HepG2 (cell line): ENCODE results near the gene DOC2A. TPM values are rescaled to one million over a fixed set of nuclear protein-coding genes. Genes with fewer than 3 reads are reported as not detected.
A peak's percentile ranks its signal among the peaks of the same experiment; 100 is the strongest.

Source experiments
- BORCS8-MEF2B ChIP-seq: sonication (generic); formaldehyde crosslinking; IDR thresholded peaks from 2 replicates; pipeline ENCODE4 v1.8.0; 2022; ENCODE audit warnings: mild to moderate bottlenecking, missing genetic modification reagents
- CEBPB ChIP-seq: IDR thresholded peaks from 2 replicates; pipeline ENCODE4 v1.6.1; 2011; ENCODE audit warnings: low read depth, low read length, improper control_type of control experiment, borderline replicate concordance
- ELF1 ChIP-seq: sonication (generic); formaldehyde crosslinking; IDR thresholded peaks from 2 replicates; pipeline ENCODE4 v1.4.0; 2020; ENCODE audit warnings: missing genetic modification reagents
- FOXO1 ChIP-seq: sonication (generic); formaldehyde crosslinking; IDR thresholded peaks from 2 replicates; pipeline ENCODE4 v1.4.0; 2020; ENCODE audit warnings: missing genetic modification reagents
- HIVEP1 ChIP-seq: sonication (generic); formaldehyde crosslinking; IDR thresholded peaks from 2 replicates; pipeline ENCODE4 v1.4.0; 2020; ENCODE audit warnings: mild to moderate bottlenecking, missing genetic modification reagents
- KLF13 ChIP-seq: sonication (generic); formaldehyde crosslinking; IDR thresholded peaks from 2 replicates; pipeline ENCODE4 v1.4.0; 2020; ENCODE audit warnings: mild to moderate bottlenecking, missing genetic modification reagents
- MEF2D ChIP-seq: sonication (generic); formaldehyde crosslinking; IDR thresholded peaks from 2 replicates; pipeline ENCODE4 v1.5.1; 2020; ENCODE audit warnings: mild to moderate bottlenecking, missing genetic modification reagents
- MIER2 ChIP-seq: IDR thresholded peaks from 2 replicates; pipeline ENCODE4 v1.6.1; 2016; ENCODE audit warnings: missing biosample characterization, missing genetic modification reagents
- MYC ChIP-seq: sonication (generic); formaldehyde crosslinking; IDR thresholded peaks from 2 replicates; pipeline ENCODE4 v1.9.0; 2021; ENCODE audit warnings: missing genetic modification reagents, borderline replicate concordance
- NFYC ChIP-seq: IDR thresholded peaks from 2 replicates; pipeline ENCODE4 v1.6.1; 2016; ENCODE audit warnings: missing genetic modification reagents, missing compliant biosample characterization
- PPARG ChIP-seq: conservative IDR thresholded peaks from 2 replicates; pipeline ENCODE4 v1.6.1; 2016; ENCODE audit warnings: missing biosample characterization, missing genetic modification reagents
- SETDB1 ChIP-seq: sonication (generic); formaldehyde crosslinking; IDR thresholded peaks from 2 replicates; pipeline ENCODE4 v1.5.1; 2020; ENCODE audit warnings: missing genetic modification reagents, mild to moderate bottlenecking, borderline replicate concordance
- SP140L ChIP-seq: sonication (generic); formaldehyde crosslinking; IDR thresholded peaks from 2 replicates; pipeline ENCODE4 v1.4.0; 2020; ENCODE audit warnings: missing genetic modification reagents, borderline replicate concordance
- ZFP36L1 ChIP-seq: sonication (generic); formaldehyde crosslinking; IDR thresholded peaks from 2 replicates; pipeline ENCODE4 v1.8.0; 2022; ENCODE audit warnings: mild to moderate bottlenecking, missing genetic modification reagents, moderate library complexity
- ZNF234 ChIP-seq: sonication (generic); formaldehyde crosslinking; conservative IDR thresholded peaks from 2 replicates; pipeline ENCODE4 v1.5.1; 2020; ENCODE audit warnings: mild to moderate bottlenecking, missing genetic modification reagents
- ZNF382 ChIP-seq: sonication (generic); formaldehyde crosslinking; IDR thresholded peaks from 2 replicates; pipeline ENCODE4 v1.5.0; 2020; ENCODE audit warnings: missing genetic modification reagents, mild to moderate bottlenecking, borderline replicate concordance
- ZNF496 ChIP-seq: sonication (generic); formaldehyde crosslinking; IDR thresholded peaks from 2 replicates; pipeline ENCODE4 v1.8.1; 2023; ENCODE audit warnings: mild to moderate bottlenecking, moderate library complexity, missing genetic modification reagents; ENCODE audit not compliant: insufficient replicate concordance
- polyA plus RNA-seq, 8 experiments: library from polyadenylated mRNA; depleted of rRNA in 3 of 8; stranded (reverse) in 7 of 8; unstranded in 1 of 8; fragments of >200 nt; fragmentation: Illumina TruSeq in 4 of 8; extraction: Trizol in 4 of 8; gene quantifications; 2 replicates each; pipeline versions ENCODE4 v1.2.1 to v1.2.3, GENCODE V29; 2011 to 2016; ENCODE audit warnings: low read depth in 4 of 8, missing spikeins in 1 of 8, mixed read lengths in 1 of 8; ENCODE audit not compliant: insufficient read depth in 1 of 8
- total RNA-seq, 5 experiments: library from RNA; depleted of rRNA; stranded (reverse); fragments of >200 nt; fragmentation: Illumina TruSeq; extraction: Trizol; gene quantifications; 2 replicates each; pipeline ENCODE4 v1.2.3, GENCODE V29; 2016; ENCODE audit warnings: low read depth in 1 of 5
- TF ChIP-seq, protein P1 (sequence below): sonication (generic); formaldehyde crosslinking; IDR thresholded peaks from 2 replicates; pipeline ENCODE4 v1.4.0; 2020; ENCODE audit warnings: low read depth, missing genetic modification reagents
- TF ChIP-seq, protein P2 (sequence below): sonication (generic); formaldehyde crosslinking; conservative IDR thresholded peaks from 2 replicates; pipeline ENCODE4 v1.8.0; 2022; ENCODE audit warnings: missing genetic modification reagents
- TF ChIP-seq, protein P3 (sequence below): sonication (generic); formaldehyde crosslinking; IDR thresholded peaks from 2 replicates; pipeline ENCODE4 v1.5.1; 2020; ENCODE audit warnings: mild to moderate bottlenecking, missing genetic modification reagents, borderline replicate concordance
- TF ChIP-seq, protein P4 (sequence below): sonication (generic); formaldehyde crosslinking; IDR thresholded peaks from 2 replicates; pipeline ENCODE4 v1.4.0; 2020; ENCODE audit warnings: mild to moderate bottlenecking, missing genetic modification reagents

The DOC2A gene
- total and polyA plus RNA-seq, 2 of the 13 experiments (the other 11 are each of a cell fraction or from before 2014, with no cell fraction given): 0.15 to 0.55 TPM

DNA sequence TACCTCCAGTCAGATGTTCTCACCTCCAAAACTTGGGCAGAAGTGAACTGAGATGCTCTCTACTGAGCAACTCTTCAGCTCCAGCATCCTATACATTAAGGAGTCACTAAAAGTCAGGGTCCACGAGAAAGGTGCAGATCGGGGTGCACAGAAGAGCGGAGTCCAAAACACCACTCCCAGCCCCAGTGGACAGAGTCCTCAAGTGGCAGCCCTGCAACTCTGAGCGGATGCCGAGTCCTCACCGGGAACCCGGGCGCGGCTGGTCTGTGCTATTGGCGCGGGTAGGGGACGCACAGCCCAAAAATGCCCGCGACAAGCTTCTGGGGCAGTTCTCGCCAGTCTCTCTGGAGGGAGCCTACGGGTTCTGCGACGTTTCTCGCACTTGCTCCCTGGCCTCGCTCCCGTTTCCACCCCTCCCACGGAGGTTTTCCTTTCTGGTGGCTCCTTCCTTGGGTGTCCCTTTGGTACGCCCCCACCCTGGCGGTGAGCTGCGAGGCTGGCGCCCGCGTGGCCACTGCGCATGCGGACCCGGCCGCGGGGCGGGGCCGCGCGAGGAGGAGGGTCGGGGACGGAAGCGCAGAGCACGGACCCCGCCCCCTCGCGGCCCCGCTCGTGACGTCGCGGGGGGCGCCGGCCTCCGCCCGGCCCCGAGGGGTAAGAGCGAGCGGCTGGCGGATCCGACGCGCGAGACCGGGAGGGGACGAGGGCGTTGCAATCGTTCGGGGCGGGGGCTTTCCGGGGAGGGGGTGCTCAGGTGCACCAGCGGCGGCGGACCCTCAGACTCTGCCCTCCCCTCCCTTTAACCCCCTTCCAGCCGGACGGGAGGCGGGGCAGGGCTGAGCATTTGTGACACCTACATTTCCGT lies 49.1 kb downstream of the DOC2A start, which contains the start of gene TMEM219 (continued):
- TF ChIP-seq MIER2 (CRISPR knock-in tag) (0 out of 2 replicates have a peak, but pooled peaks have one; percentile 13), PPARG (no peak), MEF2D (CRISPR knock-in tag) (peak; percentile 12; the same call in 1 of the 2 replicates), FOXO1 (CRISPR knock-in tag) (0 out of 2 replicates have a peak, but pooled peaks have one; percentile 17), ZNF382 (CRISPR knock-in tag) (no peak), NFYC (no peak), ZNF496 (CRISPR knock-in tag) (no peak), SP140L (peak; percentile 82; the same call in 1 of the 2 replicates), SETDB1 (CRISPR knock-in tag) (no peak), ZNF234 (CRISPR knock-in tag) (peak; percentile 90), HIVEP1 (CRISPR knock-in tag) (no peak), ELF1 (CRISPR knock-in tag) (peak; percentile 9; the same call in 1 of the 2 replicates), BORCS8-MEF2B (CRISPR knock-in tag) (peak; percentile 78), ZFP36L1 (CRISPR knock-in tag) (peak; percentile 83), MYC (CRISPR knock-in tag) (peak; percentile 61; the same call in 1 of the 2 replicates), KLF13 (CRISPR knock-in tag) (no peak), CEBPB (no peak)
- TF ChIP-seq, protein P1, sequence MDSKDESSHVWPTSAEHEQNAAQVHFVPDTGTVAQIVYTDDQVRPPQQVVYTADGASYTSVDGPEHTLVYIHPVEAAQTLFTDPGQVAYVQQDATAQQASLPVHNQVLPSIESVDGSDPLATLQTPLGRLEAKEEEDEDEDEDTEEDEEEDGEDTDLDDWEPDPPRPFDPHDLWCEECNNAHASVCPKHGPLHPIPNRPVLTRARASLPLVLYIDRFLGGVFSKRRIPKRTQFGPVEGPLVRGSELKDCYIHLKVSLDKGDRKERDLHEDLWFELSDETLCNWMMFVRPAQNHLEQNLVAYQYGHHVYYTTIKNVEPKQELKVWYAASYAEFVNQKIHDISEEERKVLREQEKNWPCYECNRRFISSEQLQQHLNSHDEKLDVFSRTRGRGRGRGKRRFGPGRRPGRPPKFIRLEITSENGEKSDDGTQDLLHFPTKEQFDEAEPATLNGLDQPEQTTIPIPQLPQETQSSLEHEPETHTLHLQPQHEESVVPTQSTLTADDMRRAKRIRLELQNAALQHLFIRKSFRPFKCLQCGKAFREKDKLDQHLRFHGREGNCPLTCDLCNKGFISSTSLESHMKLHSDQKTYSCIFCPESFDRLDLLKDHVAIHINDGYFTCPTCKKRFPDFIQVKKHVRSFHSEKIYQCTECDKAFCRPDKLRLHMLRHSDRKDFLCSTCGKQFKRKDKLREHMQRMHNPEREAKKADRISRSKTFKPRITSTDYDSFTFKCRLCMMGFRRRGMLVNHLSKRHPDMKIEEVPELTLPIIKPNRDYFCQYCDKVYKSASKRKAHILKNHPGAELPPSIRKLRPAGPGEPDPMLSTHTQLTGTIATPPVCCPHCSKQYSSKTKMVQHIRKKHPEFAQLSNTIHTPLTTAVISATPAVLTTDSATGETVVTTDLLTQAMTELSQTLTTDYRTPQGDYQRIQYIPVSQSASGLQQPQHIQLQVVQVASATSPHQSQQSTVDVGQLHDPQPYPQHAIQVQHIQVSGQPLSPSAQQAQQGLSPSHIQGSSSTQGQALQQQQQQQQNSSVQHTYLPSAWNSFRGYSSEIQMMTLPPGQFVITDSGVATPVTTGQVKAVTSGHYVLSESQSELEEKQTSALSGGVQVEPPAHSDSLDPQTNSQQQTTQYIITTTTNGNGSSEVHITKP (CRISPR knock-in tag): peak; percentile 98
- TF ChIP-seq, protein P2, sequence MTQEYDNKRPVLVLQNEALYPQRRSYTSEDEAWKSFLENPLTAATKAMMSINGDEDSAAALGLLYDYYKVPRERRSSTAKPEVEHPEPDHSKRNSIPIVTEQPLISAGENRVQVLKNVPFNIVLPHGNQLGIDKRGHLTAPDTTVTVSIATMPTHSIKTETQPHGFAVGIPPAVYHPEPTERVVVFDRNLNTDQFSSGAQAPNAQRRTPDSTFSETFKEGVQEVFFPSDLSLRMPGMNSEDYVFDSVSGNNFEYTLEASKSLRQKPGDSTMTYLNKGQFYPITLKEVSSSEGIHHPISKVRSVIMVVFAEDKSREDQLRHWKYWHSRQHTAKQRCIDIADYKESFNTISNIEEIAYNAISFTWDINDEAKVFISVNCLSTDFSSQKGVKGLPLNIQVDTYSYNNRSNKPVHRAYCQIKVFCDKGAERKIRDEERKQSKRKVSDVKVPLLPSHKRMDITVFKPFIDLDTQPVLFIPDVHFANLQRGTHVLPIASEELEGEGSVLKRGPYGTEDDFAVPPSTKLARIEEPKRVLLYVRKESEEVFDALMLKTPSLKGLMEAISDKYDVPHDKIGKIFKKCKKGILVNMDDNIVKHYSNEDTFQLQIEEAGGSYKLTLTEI (CRISPR knock-in tag): no peak
- TF ChIP-seq, protein P3, sequence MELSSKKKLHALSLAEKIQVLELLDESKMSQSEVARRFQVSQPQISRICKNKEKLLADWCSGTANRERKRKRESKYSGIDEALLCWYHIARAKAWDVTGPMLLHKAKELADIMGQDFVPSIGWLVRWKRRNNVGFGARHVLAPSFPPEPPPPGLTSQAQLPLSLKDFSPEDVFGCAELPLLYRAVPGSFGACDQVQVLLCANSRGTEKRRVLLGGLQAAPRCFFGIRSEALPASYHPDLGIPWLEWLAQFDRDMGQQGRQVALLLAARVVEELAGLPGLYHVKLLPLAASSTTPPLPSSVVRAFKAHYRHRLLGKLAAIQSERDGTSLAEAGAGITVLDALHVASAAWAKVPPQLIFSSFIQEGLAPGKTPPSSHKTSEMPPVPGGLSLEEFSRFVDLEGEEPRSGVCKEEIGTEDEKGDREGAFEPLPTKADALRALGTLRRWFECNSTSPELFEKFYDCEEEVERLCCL (CRISPR knock-in tag): no peak; the same call in 1 of the 2 replicates
- TF ChIP-seq, protein P4, sequence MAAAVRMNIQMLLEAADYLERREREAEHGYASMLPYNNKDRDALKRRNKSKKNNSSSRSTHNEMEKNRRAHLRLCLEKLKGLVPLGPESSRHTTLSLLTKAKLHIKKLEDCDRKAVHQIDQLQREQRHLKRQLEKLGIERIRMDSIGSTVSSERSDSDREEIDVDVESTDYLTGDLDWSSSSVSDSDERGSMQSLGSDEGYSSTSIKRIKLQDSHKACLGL (CRISPR knock-in tag): no peak
